NCI-H748 treated with DMSO at 0.1 percent for 48 hours (cell line): ENCODE data around the gene EEFSEC.

Experiments
- DNase-seq: peaks from one replicate; lab custom pipeline; 2025; lab: John Stamatoyannopoulos, UW

EEFSEC gene

GRCh38 chr3:128334766-128335165 is 181.5 kb downstream of the EEFSEC start:
- no peak for DNase-seq

GRCh38 chr3:128335621-128336296 is 182.5 kb downstream of the EEFSEC start:
- no peak for DNase-seq

GRCh38 chr3:128336337-128337156 is 183.3 kb downstream of the EEFSEC start:
- DNase-seq, result no peak

GRCh38 chr3:128337305-128337704 is 184.0 kb downstream of the EEFSEC start:
- no peak for DNase-seq

- DNase-seq, result no peak
Measured at GRCh38 chr3:128338536-128339330, 185.5 kb downstream of the EEFSEC start.

- DNase-seq, result no peak
Measured at GRCh38 chr3:128339491-128340012, 186.3 kb downstream of the EEFSEC start.

- DNase-seq, result no peak
Measured at GRCh38 chr3:128340198-128340903, 187.1 kb downstream of the EEFSEC start.

- no peak for DNase-seq
Measured at GRCh38 chr3:128340904-128341555, 187.7 kb downstream of the EEFSEC start.

GRCh38 chr3:128341659-128342395 is 188.5 kb downstream of the EEFSEC start:
- DNase-seq, result no peak

- DNase-seq, result no peak
Measured at GRCh38 chr3:128342701-128343180, 189.5 kb downstream of the EEFSEC start.

- no peak for DNase-seq
Measured at GRCh38 chr3:128343287-128344051, 190.2 kb downstream of the EEFSEC start.

GRCh38 chr3:128344052-128344735 is 190.9 kb downstream of the EEFSEC start:
- no peak for DNase-seq

GRCh38 chr3:128345196-128345595 is 191.9 kb downstream of the EEFSEC start:
- no peak for DNase-seq

GRCh38 chr3:128346562-128346961 is 193.3 kb downstream of the EEFSEC start:
- no peak for DNase-seq

GRCh38 chr3:128347282-128347681 is 194.0 kb downstream of the EEFSEC start:
- no peak for DNase-seq

- DNase-seq, result no peak
Measured at GRCh38 chr3:128348075-128348474, 194.8 kb downstream of the EEFSEC start.

- no peak for DNase-seq
Measured at GRCh38 chr3:128348805-128349531, 195.7 kb downstream of the EEFSEC start.

- no peak for DNase-seq
Measured at GRCh38 chr3:128349963-128350599, 196.8 kb downstream of the EEFSEC start.
